Measurements from ENCODE around the gene NRAP. TPM values are rescaled to one million over a fixed set of nuclear protein-coding genes. Genes with fewer than 3 reads are reported as not detected.

Gene NRAP
- total and polyA plus RNA-seq, 12 donors: 168 to 1,999 (median 1,161) TPM

DNA sequence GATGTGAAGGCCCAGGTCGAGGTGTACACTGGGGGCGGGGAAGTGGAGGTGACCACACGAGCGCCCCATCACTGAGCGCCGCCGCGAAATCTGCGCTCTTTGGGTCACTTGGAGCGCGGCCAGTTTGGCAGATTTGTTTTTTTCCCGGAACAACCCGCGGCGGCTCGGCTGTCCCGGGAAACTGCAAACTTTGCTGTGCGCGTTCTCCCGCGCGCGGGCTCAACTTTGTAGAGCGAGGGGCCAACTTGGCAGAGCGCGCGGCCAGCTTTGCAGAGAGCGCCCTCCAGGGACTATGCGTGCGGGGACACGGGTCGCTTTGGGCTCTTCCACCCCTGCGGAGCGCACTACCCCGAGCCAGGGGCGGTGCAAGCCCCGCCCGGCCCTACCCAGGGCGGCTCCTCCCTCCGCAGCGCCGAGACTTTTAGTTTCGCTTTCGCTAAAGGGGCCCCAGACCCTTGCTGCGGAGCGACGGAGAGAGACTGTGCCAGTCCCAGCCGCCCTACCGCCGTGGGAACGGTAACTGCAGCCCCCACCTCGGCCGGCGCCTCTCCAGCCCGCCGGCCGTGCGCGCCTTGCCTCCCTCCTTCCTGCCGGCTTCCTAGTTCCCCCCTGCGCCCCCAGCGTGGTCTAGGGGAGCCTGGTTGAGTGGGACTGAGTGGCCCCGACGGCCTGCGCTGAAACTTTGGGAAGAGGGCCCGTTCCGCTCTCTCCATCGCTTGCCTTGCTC is 15.8 kb upstream of the NRAP start, which contains the start of gene CASP7:
TSS of gene CASP7 (plus strand) at position 450 of the 727 bp plus-strand sequence. CDS start 17,582 bp downstream, outside the sequence.
- TF ChIP-seq, protein P1, sequence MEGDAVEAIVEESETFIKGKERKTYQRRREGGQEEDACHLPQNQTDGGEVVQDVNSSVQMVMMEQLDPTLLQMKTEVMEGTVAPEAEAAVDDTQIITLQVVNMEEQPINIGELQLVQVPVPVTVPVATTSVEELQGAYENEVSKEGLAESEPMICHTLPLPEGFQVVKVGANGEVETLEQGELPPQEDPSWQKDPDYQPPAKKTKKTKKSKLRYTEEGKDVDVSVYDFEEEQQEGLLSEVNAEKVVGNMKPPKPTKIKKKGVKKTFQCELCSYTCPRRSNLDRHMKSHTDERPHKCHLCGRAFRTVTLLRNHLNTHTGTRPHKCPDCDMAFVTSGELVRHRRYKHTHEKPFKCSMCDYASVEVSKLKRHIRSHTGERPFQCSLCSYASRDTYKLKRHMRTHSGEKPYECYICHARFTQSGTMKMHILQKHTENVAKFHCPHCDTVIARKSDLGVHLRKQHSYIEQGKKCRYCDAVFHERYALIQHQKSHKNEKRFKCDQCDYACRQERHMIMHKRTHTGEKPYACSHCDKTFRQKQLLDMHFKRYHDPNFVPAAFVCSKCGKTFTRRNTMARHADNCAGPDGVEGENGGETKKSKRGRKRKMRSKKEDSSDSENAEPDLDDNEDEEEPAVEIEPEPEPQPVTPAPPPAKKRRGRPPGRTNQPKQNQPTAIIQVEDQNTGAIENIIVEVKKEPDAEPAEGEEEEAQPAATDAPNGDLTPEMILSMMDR (IDR thresholded peaks at IDR 0.05): peak in 1 of 9 donors; percentile 37
- peaks cover 0 to 12% (median 2%) of the 10 kb centered on the region in 9 donors for H3K36me3 ChIP-seq
- 0% methylated on average over 68 of the region's 68 CpGs for WGBS, 2 donors

DNA sequence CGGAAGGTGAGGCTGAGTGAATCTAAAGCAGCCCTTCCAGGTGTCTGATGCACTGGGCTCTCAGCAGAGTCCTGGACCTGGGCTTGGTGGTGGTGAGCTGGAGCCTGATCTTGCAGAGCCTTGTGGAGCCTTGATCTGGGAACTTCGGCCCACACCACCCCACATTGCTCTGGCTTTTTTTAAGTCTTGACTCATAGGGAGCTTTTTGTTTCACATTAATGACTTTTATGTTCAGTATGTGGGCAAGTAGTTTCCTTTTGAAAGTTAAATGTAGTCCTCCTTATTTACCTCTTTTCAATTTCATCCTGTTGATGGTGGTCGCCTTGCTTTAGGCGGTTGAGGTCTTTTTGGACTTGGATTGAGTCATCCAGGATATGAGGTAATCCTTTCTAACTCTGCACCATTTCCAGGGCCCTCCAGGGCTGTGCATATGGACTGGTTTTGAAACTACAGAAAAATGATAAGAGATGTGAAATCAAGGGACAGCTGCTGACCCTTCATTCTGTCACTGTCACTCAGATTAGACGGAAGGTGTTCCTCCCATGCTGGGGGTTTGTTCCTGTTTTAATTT is 2.9 kb upstream of the NRAP start:
- peaks cover 0 to 10% (median 0%) of the 10 kb centered on the region in 11 donors for H3K9me3 ChIP-seq
- no peak for DNase-seq
- H3K4me1 ChIP-seq: peaks cover 0 to 10% (median 0%) of the 10 kb centered on the region in 9 donors
- no peak overlapping the region for H3K4me3 ChIP-seq
- no peaks in the 10 kb centered on the region for H3K27me3 ChIP-seq
- ATAC-seq: no peak
- 38 to 53% methylated on average over 5 of the region's 5 CpGs for WGBS, 2 donors
- TF ChIP-seq, protein P1 (IDR thresholded peaks at IDR 0.05): no peak
- H3K36me3 ChIP-seq: no peaks in the 10 kb centered on the region
- intact Hi-C loops (cut with DNase I): no loop called here
- no peak overlapping the region for H3K27ac ChIP-seq

More for the DNA sequence above, 15.8 kb upstream of the NRAP start, which contains the start of gene CASP7:
- H3K27me3 ChIP-seq: no peaks in the 10 kb centered on the region
- H3K27ac ChIP-seq: peak within 1 kb of the TSS; percentile 88 to 99 (median 97)
- peak within 1 kb of the TSS; percentile 70 to 100 (median 93) for H3K4me3 ChIP-seq
- ATAC-seq (peak; percentile 95 to 98 (median 96)), DNase-seq (peak; percentile 79 to 84)
- intact Hi-C loops (cut with DNase I): no loop called here
- peaks cover 0 to 7% (median 3%) of the 10 kb centered on the region in 11 donors for H3K9me3 ChIP-seq
- peaks cover 0 to 22% (median 17%) of the 10 kb centered on the region in 9 donors for H3K4me1 ChIP-seq

DNA sequence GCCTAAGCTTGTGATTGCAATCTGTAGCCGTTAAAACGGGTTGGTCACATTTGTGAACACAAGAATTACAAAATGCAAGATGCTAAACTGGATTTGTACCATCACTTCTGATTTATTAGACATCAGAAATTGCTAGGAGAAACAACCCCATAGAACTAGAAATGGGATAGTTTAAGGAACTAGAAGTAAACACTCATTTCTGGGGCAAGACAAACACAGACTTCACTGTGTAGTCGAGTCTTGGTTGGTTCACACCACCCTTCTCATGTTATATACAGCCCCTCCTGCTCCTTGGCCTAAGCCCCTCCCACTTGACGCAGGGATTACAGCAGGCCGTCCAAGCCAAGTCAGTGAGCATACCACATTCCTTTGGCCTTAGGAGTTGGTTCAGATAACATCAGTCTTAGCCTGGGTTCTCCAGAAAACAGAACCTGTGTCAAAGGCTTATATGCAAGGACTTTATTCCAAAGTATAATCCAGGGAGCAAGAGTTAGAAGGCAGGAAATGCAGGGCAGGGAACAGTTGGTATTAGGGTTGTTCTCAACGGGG is 2.0 kb upstream of the NRAP start:
- Histone ChIP-seq H3K27ac (no peak overlapping the region), H3K27me3 (no peaks in the 10 kb centered on the region), H3K4me3 (no peak overlapping the region), H3K36me3 (peaks cover 0 to 2% (median 0%) of the 10 kb centered on the region in 9 donors), H3K4me1 (peaks cover 0 to 10% (median 0%) of the 10 kb centered on the region in 9 donors), H3K9me3 (peaks cover 0 to 8% (median 0%) of the 10 kb centered on the region in 11 donors)
- DNase-seq (no peak), ATAC-seq (peak in 2 of 8 donors; percentile 15 to 30)
- TF ChIP-seq, protein P1 (IDR thresholded peaks at IDR 0.05): no peak
- intact Hi-C loops (cut with DNase I): no loop called here
- 56 to 65% methylated on average over 6 of the region's 6 CpGs for WGBS, 2 donors

GRCh38 chr10:113665352-113665751 is 1.5 kb upstream of the NRAP start:
- 84 to 89% methylated on average over 4 of the region's 4 CpGs for WGBS, 2 donors
- DNase-seq (no peak), ATAC-seq (no peak)
- Histone ChIP-seq H3K4me1 (peaks cover 0 to 10% (median 0%) of the 10 kb centered on the region in 9 donors), H3K9me3 (peaks cover 0 to 3% (median 0%) of the 10 kb centered on the region in 11 donors), H3K4me3 (no peak overlapping the region), H3K36me3 (peaks cover 0 to 8% (median 0%) of the 10 kb centered on the region in 9 donors), H3K27me3 (no peaks in the 10 kb centered on the region), H3K27ac (no peak overlapping the region)
- intact Hi-C loops (cut with DNase I): no loop called here
- TF ChIP-seq, protein P1 (IDR thresholded peaks at IDR 0.05): no peak
